Measurements from ENCODE around the gene CAMSAP1.

Gene CAMSAP1

DNA sequence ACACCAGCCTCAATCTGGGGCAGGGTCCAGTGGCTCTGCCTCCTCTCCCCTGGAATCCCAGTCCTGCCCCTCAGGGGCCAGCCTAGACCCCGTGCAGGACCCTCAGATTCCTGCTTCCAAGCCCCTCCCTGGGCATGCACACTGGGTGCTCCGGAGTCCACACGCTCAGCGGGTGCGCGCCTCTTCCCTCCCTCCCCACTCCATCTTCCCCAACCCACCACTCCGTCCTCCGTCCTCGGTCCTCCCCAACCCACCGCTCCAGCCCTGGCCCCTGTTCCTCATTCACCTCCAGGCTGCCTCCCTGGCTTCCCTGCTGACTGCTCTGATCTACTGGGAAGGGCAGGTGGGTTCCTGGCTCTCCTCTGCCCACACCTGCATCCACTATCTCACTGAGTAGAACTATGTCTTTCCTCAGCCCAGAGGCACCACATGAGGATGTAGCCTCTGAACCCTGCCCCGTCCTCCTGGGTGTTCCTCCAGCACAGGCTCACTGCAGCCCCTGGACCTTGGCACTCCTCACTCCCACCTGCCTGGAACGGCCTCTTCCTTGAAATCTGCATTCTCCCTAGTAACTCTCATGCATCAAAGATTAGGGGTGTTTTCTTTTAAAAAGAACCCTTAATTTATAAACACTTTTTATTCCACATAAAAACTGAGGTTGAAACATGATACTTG lies 92.8 kb downstream of the CAMSAP1 start:
- no peak for DNase-seq (ENCODE audit: low read depth)

- no peak for DNase-seq (ENCODE audit: low read depth)
Measured at GRCh38 chr9:135813671-135814290, 93.6 kb downstream of the CAMSAP1 start.

DNA sequence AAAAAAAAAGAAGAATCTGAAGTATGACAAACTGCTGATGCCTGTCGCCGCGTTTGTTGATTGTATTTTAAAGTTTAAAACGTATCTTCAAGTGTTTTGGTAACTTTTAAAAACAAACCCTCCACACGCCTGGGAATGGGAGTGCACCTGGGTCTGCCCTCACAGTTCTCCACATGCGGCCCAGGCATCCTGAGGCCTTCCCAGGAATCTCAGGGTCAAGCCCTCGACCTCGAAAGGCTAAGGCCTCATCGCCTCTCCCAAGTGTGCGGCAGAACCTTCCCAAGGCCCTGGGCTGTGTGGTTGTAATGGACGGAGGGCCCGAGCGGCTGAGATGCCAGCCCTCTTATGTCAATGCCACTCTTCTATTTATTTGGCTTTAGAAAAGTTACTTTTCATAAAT lies 94.4 kb downstream of the CAMSAP1 start:
- DNase-seq (ENCODE audit: low read depth): no peak

DNA sequence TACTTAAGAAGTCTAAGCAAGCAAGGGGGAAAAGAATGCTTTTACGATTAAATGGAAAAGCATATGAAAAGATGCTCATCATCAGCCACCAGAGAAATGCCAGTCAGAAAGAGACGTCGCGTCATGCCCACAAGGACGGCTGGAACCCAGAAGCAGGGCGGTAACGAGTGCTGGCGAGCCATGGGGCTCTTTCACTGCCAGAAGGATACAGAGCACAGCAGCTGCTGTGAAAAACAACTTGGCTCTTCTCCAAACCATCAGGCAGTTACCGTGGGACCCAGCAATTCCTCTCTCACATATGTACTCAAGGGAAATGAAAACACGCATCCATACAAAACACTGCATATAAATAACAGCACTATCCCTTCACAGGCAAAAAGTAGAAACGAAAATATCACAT lies 95.5 kb downstream of the CAMSAP1 start:
- no peak for DNase-seq (ENCODE audit: low read depth)

- no peak for DNase-seq (ENCODE audit: low read depth)
Measured at GRCh38 chr9:135810806-135811575, 96.4 kb downstream of the CAMSAP1 start.

- DNase-seq (ENCODE audit: low read depth): no peak
Measured at GRCh38 chr9:135809166-135809565, 98.2 kb downstream of the CAMSAP1 start.

DNA sequence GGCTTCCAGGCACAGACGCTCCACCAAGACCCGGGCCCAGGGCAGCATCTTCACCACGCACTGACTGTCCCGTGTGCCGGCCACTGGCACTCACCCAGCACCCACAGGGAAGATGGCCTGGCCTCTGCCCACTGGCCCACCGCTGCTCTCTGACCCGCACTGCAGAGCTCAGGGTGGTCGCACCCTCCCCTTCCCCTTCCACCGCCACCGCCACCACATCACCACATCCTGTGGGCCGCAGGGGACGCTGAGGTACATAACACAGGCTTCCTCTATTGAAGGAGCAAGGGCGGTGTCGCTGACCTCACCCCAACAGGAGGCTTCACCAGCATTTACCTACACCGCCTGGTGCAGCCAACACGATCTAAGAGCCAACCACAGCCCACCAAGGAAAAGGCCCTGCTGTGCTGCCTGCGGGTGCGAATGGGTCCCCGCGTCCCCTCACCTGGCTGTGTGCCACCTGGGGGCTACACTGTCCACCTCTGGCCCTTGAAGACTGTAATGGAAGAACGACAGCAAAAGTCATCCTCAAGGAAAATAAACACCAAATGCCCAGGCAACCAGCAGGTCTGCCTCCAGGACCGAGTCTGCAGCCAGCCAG lies 101.8 kb downstream of the CAMSAP1 start:
- no peak for DNase-seq (ENCODE audit: low read depth)

DNA sequence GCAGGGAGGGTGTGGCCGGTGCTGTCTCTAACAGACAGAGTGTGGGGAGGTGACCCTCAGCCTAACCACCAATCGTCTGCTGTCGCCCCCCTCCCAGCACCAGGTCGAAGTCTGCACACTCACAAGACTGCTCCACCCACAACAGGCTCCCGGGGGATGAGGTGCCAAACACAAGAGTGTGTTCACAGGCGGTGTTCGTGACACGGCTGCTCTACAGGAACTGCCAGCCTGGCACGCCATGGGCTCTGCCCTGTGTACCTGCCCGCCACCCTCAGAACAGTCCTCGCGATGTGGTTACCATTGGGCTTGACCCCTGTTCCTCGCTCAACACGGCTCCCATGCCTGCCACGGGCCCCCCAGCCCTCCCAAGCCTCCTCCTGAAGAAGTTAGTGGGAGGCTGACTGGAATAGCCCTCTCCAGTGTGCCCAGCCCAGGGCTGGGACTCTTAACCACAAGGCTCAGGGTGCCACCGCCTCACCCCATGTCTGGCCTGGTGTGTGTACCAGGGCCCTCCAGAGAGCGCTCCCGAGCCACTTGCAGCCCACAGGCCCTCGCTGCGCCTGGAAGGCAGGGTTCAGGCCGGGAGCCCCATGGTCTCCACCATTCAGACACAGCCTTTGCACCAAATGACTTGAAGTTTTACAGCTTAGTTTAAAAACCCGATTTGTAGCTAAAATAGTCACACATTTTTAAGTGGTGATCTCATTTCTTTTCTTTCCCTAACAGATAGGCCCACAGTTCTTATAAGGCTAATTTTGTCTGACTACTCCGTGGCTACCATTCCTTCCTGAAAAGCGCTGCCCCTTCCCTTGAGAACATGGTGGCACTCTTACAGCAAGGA lies 102.5 kb downstream of the CAMSAP1 start:
- no peak for DNase-seq (ENCODE audit: low read depth)

DNA sequence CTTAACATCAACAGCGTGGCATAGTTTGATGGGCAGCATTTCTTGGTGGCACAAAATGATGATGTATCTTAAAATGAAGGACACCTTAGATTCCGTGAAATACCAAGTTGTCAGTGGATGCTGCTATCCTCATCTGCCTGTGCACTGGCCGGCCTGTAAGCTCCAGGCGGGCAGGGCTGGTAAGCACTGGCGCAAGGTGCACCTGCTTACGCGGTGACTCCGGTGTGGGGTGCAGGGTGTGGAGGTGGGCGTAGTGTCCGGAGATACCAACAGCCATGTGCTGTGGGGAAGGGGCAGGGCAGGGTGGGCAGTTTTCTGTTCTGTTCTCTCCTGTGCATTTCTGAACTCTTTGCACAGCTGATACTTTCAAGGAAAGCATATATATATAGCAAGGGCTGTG lies 103.9 kb downstream of the CAMSAP1 start:
- DNase-seq (ENCODE audit: low read depth): no peak

DNA sequence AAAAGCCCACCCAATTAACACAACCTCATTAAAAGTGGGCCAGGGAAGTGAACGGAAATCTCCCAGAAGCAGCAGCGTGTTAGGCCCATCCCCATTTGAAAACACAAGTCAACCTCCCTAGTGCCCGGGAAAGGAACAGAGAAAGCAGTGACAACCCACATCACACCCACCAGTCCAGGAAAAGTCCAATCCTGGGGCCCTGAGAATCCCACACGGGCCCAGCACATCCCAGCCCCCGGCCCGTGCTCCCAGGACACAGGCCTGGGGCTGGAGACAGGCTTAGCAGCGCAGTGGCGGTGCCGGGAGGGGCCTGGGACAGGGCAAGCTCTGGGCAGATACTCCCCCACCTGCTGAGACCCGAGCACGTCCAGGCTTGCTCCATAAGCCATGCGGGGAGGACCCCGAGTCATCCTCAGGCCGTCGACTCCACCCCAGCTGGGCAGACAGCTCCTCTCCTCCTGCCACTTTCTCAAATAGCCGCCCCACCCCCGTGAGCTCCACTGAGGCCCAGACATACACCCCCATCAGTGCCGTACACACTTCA lies 104.4 kb downstream of the CAMSAP1 start:
- no peak for DNase-seq (ENCODE audit: low read depth)

GRCh38 chr9:135801070-135801469 lies 106.3 kb downstream of the CAMSAP1 start:
- DNase-seq (ENCODE audit: low read depth): no peak

- no peak for DNase-seq (ENCODE audit: low read depth)
Measured at GRCh38 chr9:135799261-135799660, 108.1 kb downstream of the CAMSAP1 start.

GRCh38 chr9:135798263-135798585 lies 109.1 kb downstream of the CAMSAP1 start:
- DNase-seq (ENCODE audit: low read depth): no peak

- DNase-seq (ENCODE audit: low read depth): no peak
Measured at GRCh38 chr9:135797507-135798262, 109.7 kb downstream of the CAMSAP1 start.

- no peak for DNase-seq (ENCODE audit: low read depth)
Measured at GRCh38 chr9:135796784-135797485, 110.4 kb downstream of the CAMSAP1 start.

DNA sequence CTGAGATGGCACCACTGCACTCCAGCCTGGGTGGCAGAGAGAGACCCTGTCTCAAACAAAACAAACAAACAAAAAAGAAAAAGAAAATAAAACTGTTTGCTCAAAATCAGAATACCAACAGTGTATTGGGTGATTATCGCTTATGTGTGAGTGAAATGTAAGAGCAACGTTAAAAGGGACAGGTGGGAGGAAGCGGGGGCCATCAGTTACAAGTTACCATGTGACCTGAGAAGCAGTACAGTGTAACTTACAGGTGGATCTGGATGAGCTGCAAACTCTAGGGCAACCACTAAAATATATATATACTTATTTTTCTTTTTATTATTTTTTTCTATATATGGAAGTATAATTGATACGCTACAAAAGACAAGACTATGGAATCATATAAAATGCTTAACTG lies 112.0 kb downstream of the CAMSAP1 start:
- no peak for DNase-seq (ENCODE audit: low read depth)

DNA sequence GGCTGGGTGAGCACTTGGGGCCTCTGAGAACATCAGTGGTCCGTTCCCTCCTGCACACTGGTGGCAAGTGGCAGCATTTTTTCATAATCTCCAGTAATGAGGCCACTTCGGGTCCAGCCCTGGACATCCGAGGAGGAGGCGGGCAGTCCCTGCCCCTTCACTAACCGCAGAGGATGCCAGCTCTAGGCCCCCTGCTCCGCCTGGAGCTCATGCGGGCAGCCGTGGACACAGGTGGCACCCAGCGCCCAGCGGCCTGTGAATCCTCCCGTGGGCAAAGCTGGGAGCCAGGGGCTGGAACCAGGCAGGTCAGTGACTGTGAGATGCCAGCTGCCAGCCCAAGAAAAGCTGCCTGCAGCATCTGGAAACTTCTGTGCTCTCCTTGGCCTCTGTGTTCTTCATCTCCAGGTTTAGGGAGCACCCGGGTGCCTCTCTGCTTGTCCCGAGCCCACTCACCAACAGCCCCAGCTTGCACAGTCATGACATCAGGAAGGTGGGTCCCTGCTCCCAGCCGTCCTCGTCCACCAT lies 112.9 kb downstream of the CAMSAP1 start:
- no peak for DNase-seq (ENCODE audit: low read depth)

DNA sequence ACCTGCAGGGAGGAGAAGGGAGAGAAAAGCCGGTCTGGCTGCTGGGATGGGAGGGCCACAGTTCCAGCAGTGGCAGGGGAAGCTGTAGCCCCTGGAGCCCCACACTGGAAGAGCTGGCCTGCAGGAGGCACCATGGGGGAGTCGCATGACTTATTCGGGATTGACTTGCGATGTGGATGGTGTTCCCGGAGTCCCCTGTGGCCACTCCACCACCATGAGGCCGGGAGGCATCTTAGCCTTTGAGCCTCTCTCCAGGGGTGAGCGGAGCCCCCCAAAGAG lies 113.3 kb downstream of the CAMSAP1 start:
- DNase-seq (ENCODE audit: low read depth): no peak

- no peak for DNase-seq (ENCODE audit: low read depth)
Measured at GRCh38 chr9:135793221-135794056, 113.9 kb downstream of the CAMSAP1 start.
